CD8-positive, alpha-beta memory T cell (primary cell): Measurements from ENCODE around the gene PNPLA3. TPM values are rescaled to one million over a fixed set of nuclear protein-coding genes. Genes with fewer than 3 reads are reported as not detected.

ENCODE experiments used
- CTCF ChIA-PET: fragments of 350-600 bp; sonication (Branson Sonifier 250); formaldehyde crosslinking; loops from one replicate; lab custom pipeline; 2021; ENCODE audit warnings: antibody characterized with exemption; lab: Charles Lee
- POLR2A ChIA-PET: fragments of 350-600 bp; sonication (Branson Sonifier 250); formaldehyde crosslinking; loops from one replicate; lab custom pipeline; 2021; ENCODE audit warnings: antibody characterized with exemption; lab: Charles Lee
- DNase-seq, 5 donors: peaks; one replicate each; pipeline versions ENCODE4 v3.0.0 to v3.0.0-alpha.2; 2020 to 2022; ENCODE audit warnings: mixed read lengths in 1 of 5
- H3K27ac ChIP-seq: one replicate; pipeline ENCODE4 v1.7.0; 2013; ENCODE audit warnings: low read depth, mild to moderate bottlenecking, low read length, moderate library complexity
- H3K27me3 ChIP-seq: 2 replicates; pipeline ENCODE4 v1.7.0; 2013; ENCODE audit warnings: low read length, mild to moderate bottlenecking; ENCODE audit not compliant: insufficient read depth, poor library complexity, severe bottlenecking
- H3K36me3 ChIP-seq: 2 replicates; pipeline ENCODE4 v1.7.0; 2013; ENCODE audit warnings: mild to moderate bottlenecking, low read length, moderate library complexity; ENCODE audit not compliant: insufficient read depth
- H3K4me1 ChIP-seq: 2 replicates; pipeline ENCODE4 v1.7.0; 2013; ENCODE audit warnings: mild to moderate bottlenecking, low read length, moderate library complexity; ENCODE audit not compliant: insufficient read depth
- H3K4me3 ChIP-seq: 2 replicates; pipeline ENCODE4 v1.7.0; 2013; ENCODE audit warnings: mild to moderate bottlenecking, low read length
- H3K9me3 ChIP-seq: 2 replicates; pipeline ENCODE4 v1.7.0; 2013; ENCODE audit warnings: mild to moderate bottlenecking, low read length
- H3K27ac Mint-ChIP-seq, 8 donors: one replicate each; pipeline ENCODE4 v1.8.0; 2020 to 2021; ENCODE audit warnings: mixed read lengths in 8 of 8, mild to moderate bottlenecking in 6 of 8, inconsistent platforms in 3 of 8, moderate library complexity in 3 of 8
- H3K27me3 Mint-ChIP-seq, 2 donors: one replicate each; pipeline ENCODE4 v1.8.0; 2020 to 2021; ENCODE audit warnings: mixed read lengths in 2 of 2, mild to moderate bottlenecking in 1 of 2, moderate library complexity in 1 of 2
- H3K36me3 Mint-ChIP-seq, 3 donors: one replicate each; pipeline ENCODE4 v1.8.0; 2020 to 2021; ENCODE audit warnings: mixed read lengths in 3 of 3, inconsistent platforms in 1 of 3, mild to moderate bottlenecking in 1 of 3
- H3K4me1 Mint-ChIP-seq, 3 donors: one replicate each; pipeline ENCODE4 v1.8.0; 2020 to 2021; ENCODE audit warnings: mixed read lengths in 3 of 3, inconsistent platforms in 1 of 3, mild to moderate bottlenecking in 1 of 3
- H3K4me3 Mint-ChIP-seq, 7 donors: one replicate each; pipeline ENCODE4 v1.8.0; 2020 to 2021; ENCODE audit warnings: mixed read lengths in 7 of 7, mild to moderate bottlenecking in 6 of 7, moderate library complexity in 4 of 7, inconsistent platforms in 2 of 7
- H3K9me3 Mint-ChIP-seq, 5 donors: one replicate each; pipeline ENCODE4 v1.8.0; 2020 to 2022; ENCODE audit warnings: mixed read lengths in 5 of 5, mild to moderate bottlenecking in 3 of 5, moderate library complexity in 2 of 5, inconsistent platforms in 1 of 5
- polyA plus RNA-seq: library from polyadenylated mRNA; unstranded; fragments of 300-500 nt; fragmentation: Illumina TruSeq; gene quantifications from one replicate; pipeline ENCODE4 v1.2.3, GENCODE V29; 2021
- total RNA-seq, 2 experiments: library from RNA; stranded (reverse); gene quantifications; one replicate each; pipeline ENCODE4 v1.2.3, GENCODE V29; 2021

The PNPLA3 gene
- total and polyA plus RNA-seq, 3 experiments from 2014 or later: 0.16 TPM; not detected in 2

DNA sequence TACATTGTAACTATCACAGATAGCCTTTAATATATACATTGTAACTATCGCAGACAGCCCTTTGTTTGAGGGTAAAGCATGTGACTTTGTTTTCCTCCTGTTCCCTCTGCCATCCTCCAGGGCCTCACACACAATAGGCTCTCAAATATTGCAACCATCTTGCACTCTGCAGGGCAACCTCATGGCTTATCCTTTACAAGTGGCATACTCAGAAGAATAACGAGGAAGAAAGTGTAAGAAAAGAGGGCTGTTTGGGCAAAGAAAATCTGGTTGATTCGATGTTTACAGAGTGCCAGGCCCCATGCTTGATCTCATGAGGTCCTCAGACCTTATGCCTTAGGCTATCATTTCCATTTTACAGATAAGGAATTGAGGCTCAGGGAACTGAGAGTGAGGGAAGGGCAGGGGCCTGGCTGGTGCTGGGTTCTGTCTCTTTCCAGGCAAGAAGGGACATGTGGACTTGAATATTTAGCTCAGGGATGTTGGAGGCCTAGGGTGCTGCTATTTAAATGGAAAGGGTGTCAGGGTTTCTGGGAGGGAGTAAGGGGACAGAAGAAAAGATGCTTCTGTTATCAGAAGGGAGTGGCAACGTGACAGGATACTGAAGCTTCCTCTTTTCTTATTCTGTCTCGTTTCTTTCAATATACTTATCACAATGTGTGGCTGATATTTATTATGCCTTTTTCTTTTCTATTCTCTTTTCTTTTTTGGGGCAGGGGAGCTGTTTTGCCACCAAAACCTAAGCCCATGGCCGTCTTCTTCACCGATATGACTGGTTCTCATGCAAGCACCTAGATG lies 30.6 kb downstream of the PNPLA3 start:
- H3K4me3 ChIP-seq: peak overlapping the region; percentile 84
- no peaks in the 10 kb centered on the region for H3K27me3 ChIP-seq
- peaks cover 2 to 4% of the 10 kb centered on the region in 2 donors for H3K27me3 Mint-ChIP-seq
- no peaks in the 10 kb centered on the region for H3K9me3 Mint-ChIP-seq
- H3K27ac Mint-ChIP-seq: peak overlapping the region; percentile 86 to 99 (median 96)
- no peaks in the 10 kb centered on the region for H3K36me3 ChIP-seq
- H3K9me3 ChIP-seq: no peaks in the 10 kb centered on the region
- peak overlapping the region; percentile 93 to 99 (median 97) for H3K4me3 Mint-ChIP-seq
- H3K27ac ChIP-seq: peak overlapping the region; percentile 72
- CTCF ChIA-PET: interaction anchor here (1.0 to 2.1 kb wide), 3 partner anchors 9 to 727 kb away, joined by 3 to 11 read pairs (median 4); no protein-coding TSS in a partner anchor
- H3K36me3 Mint-ChIP-seq: peaks cover 0 to 18% (median 5%) of the 10 kb centered on the region in 3 donors
- POLR2A ChIA-PET: interaction anchor here (0.6 to 1.6 kb wide), 2 partner anchors 31 to 731 kb away, joined by 3 to 5 read pairs; partner anchors contain the start of gene PNPLA3
- peaks cover 25% of the 10 kb centered on the region for H3K4me1 ChIP-seq
- no peak for DNase-seq
- peaks cover 34 to 47% (median 40%) of the 10 kb centered on the region in 3 donors for H3K4me1 Mint-ChIP-seq

DNA sequence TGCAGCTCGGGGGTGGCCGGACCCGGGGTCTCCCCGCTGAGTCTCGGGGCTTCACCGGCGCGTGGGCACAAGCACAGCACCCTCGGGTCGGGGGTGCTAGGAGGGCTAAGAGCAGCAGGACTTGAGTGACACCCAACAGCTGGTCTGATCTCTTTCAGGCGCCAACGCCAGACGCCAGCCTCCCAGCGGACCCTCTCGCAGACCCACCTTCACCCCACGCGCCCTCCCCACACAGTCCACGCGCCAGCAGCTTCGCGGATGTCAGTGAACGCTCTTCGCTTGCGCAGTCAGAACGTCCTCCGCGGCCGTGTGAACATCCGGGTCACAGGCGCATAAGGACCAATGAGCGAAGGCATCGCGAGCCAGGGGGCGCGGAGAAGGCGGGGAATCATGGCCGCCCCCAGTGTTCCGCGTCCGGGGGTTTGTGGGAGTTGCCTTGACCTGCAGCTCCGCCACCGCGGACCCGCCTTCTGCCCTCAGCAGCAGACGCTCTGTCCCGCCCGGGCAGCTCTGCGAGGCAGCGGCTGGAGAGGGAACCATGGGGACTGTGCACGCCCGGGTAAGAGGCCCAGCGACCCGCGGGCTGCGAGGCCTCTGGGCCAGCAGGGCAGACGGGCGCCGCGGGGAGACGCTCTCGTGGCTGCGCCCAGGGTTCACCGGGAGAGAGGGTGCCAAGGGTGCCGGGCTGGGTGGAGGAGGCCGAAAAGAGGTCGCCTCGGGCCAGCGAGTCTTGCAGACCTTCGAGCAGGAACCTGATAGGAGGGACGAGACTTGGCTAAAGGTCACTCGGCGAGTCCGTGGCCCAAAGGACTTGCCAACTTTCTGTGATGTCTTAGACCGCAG lies 31.7 kb downstream of the PNPLA3 start, which contains the start of gene SAMM50:
TSS of gene SAMM50 (plus strand) at position 403 of the 843 bp plus-strand sequence. CDS start at position 539, 136 bp downstream.
- Histone ChIP-seq H3K4me1 (peaks cover 25% of the 10 kb centered on the region), H3K27ac (peak within 1 kb of the TSS; percentile 72), H3K4me3 (peak within 1 kb of the TSS; percentile 84), H3K27me3 (no peaks in the 10 kb centered on the region), H3K36me3 (no peaks in the 10 kb centered on the region), H3K9me3 (no peaks in the 10 kb centered on the region)
- CTCF ChIA-PET: interaction anchor here (1.0 to 2.1 kb wide), 3 partner anchors 10 to 726 kb away, joined by 3 to 11 read pairs (median 4); no protein-coding TSS in a partner anchor
- Mint-ChIP-seq H3K27me3 (peaks cover under 1 to 2% of the 10 kb centered on the region in 2 donors), H3K4me1 (peaks cover 34 to 55% (median 50%) of the 10 kb centered on the region in 3 donors), H3K9me3 (no peaks in the 10 kb centered on the region), H3K36me3 (peaks cover 0 to 23% (median 7%) of the 10 kb centered on the region in 3 donors), H3K4me3 (peak within 1 kb of the TSS; percentile 93 to 99 (median 97)), H3K27ac (peak within 1 kb of the TSS; percentile 86 to 99 (median 96))
- DNase-seq: peak; percentile 87 to 94 (median 89)
- POLR2A ChIA-PET: interaction anchor here (0.6 to 1.6 kb wide), 2 partner anchors 32 to 730 kb away, joined by 3 to 5 read pairs; partner anchors contain the start of gene PNPLA3

DNA sequence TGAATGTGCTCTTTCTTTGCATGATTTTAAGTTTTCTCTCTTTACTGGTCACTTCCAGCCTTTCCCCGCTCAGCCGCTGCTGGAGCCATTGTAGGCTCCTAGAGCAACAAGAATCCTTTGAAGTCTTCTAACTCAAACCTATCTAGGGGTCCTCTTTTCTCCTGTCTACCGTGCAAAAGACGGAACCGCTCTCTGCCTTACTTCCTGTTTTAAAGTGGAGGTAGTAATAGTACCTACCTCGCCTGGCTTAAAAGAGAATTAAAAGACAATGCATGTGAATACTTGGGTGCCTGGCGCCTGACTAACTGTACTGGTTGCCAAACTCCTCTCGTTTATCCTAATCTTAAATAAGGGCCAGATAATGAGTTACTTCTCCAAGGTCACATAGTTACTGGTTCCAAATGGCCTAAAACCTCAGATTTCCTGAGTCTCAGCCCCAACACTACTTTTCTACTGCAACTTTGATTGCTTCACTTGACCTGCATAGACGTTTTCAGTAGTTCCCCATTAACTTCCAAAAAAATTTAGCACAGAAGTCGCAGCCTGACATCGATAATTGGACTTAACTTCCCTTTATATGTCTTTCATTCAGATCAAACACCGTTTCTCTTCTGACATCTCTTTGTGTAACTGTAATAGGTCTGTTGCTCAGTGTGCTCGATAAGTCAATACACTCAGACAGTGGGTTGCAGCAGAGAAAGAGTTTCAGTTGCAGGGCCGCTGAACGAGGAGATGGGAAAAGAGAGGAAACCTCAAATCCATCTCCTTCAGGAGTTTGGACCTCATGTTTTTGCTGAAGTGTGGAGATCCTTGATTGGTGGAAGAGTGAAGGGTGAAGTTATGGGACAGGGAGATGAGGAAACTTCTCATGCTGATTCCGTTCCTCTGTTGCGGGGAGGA lies 32.5 kb downstream of the PNPLA3 start:
- Mint-ChIP-seq H3K27ac (peak overlapping the region; percentile 86 to 99 (median 96)), H3K27me3 (no peaks in the 10 kb centered on the region), H3K4me3 (peak overlapping the region; percentile 93 to 99 (median 97)), H3K4me1 (peaks cover 39 to 64% (median 57%) of the 10 kb centered on the region in 3 donors), H3K36me3 (peaks cover 0 to 29% (median 7%) of the 10 kb centered on the region in 3 donors), H3K9me3 (no peaks in the 10 kb centered on the region)
- no peaks in the 10 kb centered on the region for H3K9me3 ChIP-seq
- H3K4me3 ChIP-seq: peak overlapping the region; percentile 84
- H3K27me3 ChIP-seq: no peaks in the 10 kb centered on the region
- ChIA-PET POLR2A (interaction anchor here (0.6 to 1.6 kb wide), 2 partner anchors 33 to 710 kb away, joined by 5 to 11 read pairs; partner anchors contain the start of gene PNPLA3), CTCF (interaction anchor here (2.1 kb wide), 1 partner anchor 11 kb away, joined by 11 read pairs; no protein-coding TSS in a partner anchor)
- DNase-seq: peak in 1 of 5 donors; percentile 4
- H3K36me3 ChIP-seq: no peaks in the 10 kb centered on the region
- H3K4me1 ChIP-seq: peaks cover 25% of the 10 kb centered on the region
- peak overlapping the region; percentile 72 for H3K27ac ChIP-seq

DNA sequence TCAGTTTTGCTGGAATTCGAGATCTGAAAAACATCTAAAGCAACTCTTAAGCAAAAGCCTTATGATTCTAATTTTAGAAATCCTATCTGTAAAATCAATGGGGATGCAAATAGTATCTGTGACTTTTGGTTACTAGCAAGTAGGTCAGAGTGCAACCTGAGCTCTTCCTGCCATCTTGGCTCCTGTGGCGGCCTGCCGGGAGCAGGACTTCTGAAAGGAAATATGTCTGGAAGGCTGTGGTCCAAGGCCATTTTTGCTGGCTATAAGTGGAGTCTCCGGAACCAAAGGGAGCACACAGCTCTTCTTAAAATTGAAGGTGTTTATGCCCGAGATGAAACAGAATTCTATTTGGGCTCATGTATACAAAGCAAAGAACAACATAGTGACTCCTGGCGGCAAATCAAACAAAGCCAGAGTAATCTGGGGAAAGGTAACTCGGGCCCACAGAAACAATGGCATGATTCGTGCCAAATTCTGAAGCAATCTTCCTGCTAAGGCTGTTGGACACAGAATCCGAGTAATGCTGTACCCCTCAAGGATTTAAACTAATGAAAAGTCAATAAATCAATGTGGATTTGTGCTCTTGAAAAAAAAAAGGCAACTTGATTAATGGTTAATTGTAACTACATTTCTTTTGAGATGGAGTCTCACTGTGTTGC lies 33.3 kb downstream of the PNPLA3 start:
- Histone ChIP-seq H3K36me3 (no peaks in the 10 kb centered on the region), H3K9me3 (no peaks in the 10 kb centered on the region), H3K4me3 (no peak overlapping the region), H3K27ac (no peak overlapping the region), H3K27me3 (no peaks in the 10 kb centered on the region), H3K4me1 (peaks cover 25% of the 10 kb centered on the region)
- no peaks in the 10 kb centered on the region for H3K9me3 Mint-ChIP-seq
- ChIA-PET POLR2A (interaction anchor here (0.6 kb wide), 1 partner anchor 709 kb away, joined by 11 read pairs; no protein-coding TSS in a partner anchor), CTCF (no interaction called here)
- peaks cover 39 to 69% (median 57%) of the 10 kb centered on the region in 3 donors for H3K4me1 Mint-ChIP-seq
- no peaks in the 10 kb centered on the region for H3K27me3 Mint-ChIP-seq
- peak overlapping the region; percentile 93 to 99 (median 97) for H3K4me3 Mint-ChIP-seq
- H3K36me3 Mint-ChIP-seq: peaks cover 0 to 29% (median 7%) of the 10 kb centered on the region in 3 donors
- DNase-seq: no peak
- peak overlapping the region in 4 of 8 donors; percentile 43 to 95 (median 64) for H3K27ac Mint-ChIP-seq

DNA sequence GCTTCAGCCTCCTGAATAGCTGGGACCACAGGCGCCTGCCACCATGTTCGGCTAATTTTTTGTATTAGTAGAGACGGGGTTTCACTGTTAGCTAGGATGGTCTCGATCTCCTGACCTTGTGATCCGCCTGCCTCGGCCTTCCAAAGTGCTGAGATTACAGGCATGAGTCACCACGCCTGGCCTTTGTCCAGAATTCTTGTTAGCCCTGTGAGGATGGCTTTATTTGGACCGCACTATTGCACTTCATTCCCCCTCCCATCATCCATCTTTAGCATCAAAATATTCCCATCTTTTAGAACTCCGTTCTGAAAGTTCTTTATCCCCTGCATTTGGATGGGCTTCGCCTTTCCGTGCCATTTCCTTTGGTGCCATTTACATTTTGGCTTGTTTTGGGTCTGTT lies 34.3 kb downstream of the PNPLA3 start:
- H3K4me1 Mint-ChIP-seq: peaks cover 39 to 71% (median 57%) of the 10 kb centered on the region in 3 donors
- Histone ChIP-seq H3K27ac (no peak overlapping the region), H3K4me1 (peaks cover 25% of the 10 kb centered on the region), H3K9me3 (no peaks in the 10 kb centered on the region), H3K27me3 (no peaks in the 10 kb centered on the region), H3K4me3 (no peak overlapping the region), H3K36me3 (no peaks in the 10 kb centered on the region)
- peaks cover 0 to 30% (median 8%) of the 10 kb centered on the region in 3 donors for H3K36me3 Mint-ChIP-seq
- ChIA-PET CTCF (no interaction called here), POLR2A (no interaction called here)
- peak overlapping the region in 5 of 7 donors; percentile 26 to 70 (median 49) for H3K4me3 Mint-ChIP-seq
- no peaks in the 10 kb centered on the region for H3K27me3 Mint-ChIP-seq
- no peak for DNase-seq
- H3K9me3 Mint-ChIP-seq: no peaks in the 10 kb centered on the region
- H3K27ac Mint-ChIP-seq: peak overlapping the region in 1 of 8 donors; percentile 54

DNA sequence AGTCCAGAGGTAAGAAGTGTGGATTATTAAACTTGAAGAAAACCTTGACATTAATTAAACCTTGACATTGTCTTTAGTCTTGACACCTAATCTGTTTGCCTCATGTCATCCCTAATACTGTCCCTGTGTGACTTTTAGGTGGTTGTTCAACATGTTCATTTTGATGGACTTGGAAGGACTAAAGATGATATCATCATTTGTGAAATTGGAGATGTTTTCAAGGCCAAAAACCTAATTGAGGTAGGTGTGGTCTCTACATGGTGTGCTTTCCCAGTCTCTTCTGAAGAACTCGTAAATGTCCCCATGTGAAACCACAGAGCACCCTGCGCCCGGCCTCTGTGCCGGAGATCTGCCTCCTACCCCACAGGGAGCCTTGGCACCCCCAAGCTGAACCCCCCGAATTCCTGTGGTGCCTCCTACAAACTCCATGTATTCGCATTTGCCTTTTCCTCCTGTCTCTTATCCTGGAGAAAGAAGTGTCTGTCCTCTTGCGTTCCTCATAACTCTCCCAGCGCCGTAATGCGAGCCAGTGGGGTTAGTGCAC lies 40.8 kb downstream of the PNPLA3 start:
- Histone ChIP-seq H3K9me3 (no peaks in the 10 kb centered on the region), H3K27me3 (no peaks in the 10 kb centered on the region), H3K4me3 (no peak overlapping the region), H3K4me1 (no peaks in the 10 kb centered on the region), H3K27ac (no peak overlapping the region), H3K36me3 (peaks cover 45% of the 10 kb centered on the region)
- Mint-ChIP-seq H3K9me3 (no peaks in the 10 kb centered on the region), H3K4me1 (peaks cover 11 to 26% (median 15%) of the 10 kb centered on the region in 3 donors), H3K27me3 (no peaks in the 10 kb centered on the region), H3K36me3 (peaks cover 14 to 73% (median 27%) of the 10 kb centered on the region in 3 donors), H3K27ac (peak overlapping the region in 1 of 8 donors; percentile 69), H3K4me3 (no peak overlapping the region)
- no peak for DNase-seq
- ChIA-PET POLR2A (no interaction called here), CTCF (no interaction called here)
